ENCODE results near the gene PLEKHG3.

Gene PLEKHG3

DNA sequence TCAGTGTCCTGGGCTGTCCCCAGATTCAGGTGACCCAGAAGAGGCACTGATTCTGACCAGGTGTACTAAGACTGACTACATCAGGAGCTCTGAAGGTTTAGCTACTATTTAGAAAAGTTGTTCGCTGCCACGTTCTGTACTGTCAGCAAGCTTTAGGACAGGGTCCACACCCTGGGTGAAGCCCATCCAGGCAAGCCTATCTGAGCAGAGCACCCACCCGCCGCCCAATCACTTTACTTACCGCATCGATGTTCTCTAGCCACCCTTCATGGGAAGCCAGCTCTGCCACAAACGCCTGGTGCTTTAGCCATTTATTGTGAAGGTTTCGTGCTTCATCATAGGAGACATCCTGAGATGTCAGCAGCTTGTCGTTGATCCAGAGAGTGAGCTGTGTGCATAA is 79.8 kb downstream of the PLEKHG3 start:
- no peak for DNase-seq (ENCODE audit: low read depth, low spot score)

DNA sequence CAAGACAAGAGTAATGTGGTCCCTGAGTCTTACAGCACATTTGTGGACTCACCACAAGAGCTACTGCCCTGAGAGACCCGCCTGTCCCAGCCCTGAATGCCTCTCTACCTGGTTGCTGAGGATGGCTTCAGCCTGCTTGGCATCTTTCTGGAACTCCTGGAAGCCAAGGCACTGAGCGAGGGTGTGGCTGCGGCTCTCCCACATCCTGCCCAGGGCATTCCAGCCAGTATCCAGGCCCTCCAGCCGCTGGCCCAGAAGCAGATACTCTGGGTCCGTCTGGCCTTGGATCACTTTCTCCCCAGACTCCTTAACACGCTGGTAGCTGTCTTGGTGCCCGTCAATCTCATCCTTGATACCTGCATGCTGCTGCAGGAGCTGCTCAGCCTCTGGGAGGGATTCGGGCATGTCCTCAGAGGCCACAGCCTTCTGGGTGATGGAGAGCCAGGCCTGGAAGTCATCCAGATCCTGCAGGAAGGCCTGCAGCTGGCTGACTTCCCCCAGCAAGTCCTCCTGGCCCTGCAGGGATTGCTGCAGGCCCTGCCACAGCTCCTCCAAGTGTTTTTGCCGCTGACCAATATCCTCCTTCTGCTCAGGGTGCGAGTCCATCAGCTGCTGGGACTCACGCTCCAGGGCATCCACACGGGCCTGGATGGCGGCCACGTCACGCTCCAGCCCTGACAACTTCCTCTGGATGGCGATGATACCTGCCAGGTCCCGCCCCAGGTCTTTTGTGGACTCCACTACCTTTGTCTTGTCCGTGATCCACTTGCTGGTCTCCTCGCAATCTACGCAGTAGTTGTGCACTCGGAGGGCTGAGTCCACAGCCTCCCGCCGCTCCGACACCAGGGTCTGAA is 82.3 kb downstream of the PLEKHG3 start:
- no peak for DNase-seq (ENCODE audit: low read depth, low spot score)

DNA sequence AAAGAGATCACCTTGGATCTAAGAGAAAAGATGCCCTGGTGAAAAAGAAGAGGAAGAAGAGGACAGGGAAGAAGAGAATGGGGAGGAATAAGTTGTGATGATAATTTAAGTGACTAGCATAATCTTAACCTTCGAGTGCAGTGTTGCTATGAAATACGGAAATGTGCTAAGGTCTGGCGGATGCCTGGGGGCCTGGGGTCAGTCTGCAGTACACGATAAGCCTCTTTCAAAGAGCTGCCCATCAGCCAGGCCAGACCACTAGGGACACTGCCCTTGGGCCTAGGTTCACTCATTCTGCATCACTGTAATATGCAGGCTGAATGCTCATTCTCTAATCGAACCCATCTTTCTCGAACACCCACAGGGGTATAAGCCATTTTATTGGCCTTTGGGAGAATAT is 83.4 kb downstream of the PLEKHG3 start:
- no peak for DNase-seq (ENCODE audit: low read depth, low spot score)

DNA sequence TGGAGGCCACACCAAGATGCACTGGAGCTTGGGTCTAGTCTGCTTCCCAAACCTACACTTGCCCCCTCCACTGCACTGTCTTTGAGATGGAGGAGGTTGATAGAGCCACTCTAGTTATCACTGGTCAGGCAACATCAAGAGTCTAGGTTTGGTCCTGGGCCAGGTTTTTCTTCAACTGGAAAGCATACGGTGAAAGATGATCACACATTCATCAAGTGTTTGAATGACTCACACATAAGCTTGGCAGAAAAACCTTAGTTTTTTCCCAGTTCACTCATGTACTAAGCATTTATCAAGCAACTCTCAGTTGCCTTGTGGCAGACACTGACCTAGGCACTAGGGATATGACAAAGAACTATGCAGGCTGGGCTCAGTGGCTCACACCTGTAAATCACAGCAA is 84.5 kb downstream of the PLEKHG3 start:
- DNase-seq (ENCODE audit: low read depth, low spot score), result no peak

DNA sequence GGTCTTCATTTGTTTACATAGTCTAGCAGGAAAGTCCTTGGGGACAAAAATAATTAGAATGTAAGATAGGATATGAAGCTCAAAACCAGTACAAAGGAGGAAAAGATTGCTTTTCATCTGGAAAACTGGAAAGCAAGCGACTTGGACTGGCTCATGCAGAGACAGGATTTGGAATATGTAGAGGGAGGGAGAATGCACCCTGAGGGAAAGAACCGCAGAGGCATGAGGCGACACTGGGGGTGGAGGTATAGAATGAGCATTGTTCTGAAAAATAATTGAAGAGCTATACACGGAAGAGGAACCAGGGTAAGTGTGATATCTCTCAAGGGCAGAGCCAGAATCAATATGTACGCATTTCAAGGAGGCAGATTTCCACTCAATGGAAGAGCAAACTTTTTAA is 85.5 kb downstream of the PLEKHG3 start:
- DNase-seq (ENCODE audit: low read depth, low spot score), result no peak

DNA sequence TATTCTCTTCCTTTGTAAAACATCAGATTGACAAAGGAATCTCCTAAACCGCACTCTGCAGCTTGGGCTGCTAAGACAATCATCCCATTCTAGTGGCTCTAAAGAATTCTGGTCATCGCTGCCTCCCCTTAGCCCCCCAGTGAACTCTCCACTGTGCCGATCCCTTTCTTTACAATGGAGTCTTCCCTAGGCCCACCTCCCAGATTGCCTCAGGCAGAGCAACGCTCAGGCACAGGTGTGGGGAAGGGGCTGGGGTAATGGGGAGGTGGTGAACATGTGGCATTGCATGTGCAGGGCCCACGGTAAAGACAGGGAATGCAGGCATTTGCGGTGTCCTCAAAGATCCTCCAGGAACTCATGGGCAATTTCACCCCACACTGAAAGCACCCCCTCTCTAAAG is 86.3 kb downstream of the PLEKHG3 start:
- peak; percentile 44 for DNase-seq (ENCODE audit: low read depth, low spot score)

DNA sequence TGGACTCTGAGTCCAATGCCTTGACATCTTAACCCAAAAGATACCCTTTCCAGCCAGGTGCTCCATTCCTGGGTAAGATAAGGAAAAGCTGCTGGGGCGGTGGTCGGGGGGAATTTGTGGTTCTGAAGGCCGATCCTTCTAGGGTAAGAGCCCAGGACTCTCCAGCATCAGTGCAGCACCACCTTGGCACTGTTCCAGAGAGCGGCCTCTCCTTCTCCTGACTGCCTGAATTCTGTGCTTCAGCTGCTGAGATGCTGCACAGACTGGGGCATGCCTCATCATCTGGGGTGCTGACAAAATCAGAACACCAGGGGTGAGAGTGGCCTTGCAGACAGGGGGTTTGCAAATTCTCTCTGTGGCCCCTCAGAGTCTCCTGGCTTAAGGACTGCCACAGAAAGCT is 88.0 kb downstream of the PLEKHG3 start:
- DNase-seq (ENCODE audit: low read depth, low spot score), result no peak

DNA sequence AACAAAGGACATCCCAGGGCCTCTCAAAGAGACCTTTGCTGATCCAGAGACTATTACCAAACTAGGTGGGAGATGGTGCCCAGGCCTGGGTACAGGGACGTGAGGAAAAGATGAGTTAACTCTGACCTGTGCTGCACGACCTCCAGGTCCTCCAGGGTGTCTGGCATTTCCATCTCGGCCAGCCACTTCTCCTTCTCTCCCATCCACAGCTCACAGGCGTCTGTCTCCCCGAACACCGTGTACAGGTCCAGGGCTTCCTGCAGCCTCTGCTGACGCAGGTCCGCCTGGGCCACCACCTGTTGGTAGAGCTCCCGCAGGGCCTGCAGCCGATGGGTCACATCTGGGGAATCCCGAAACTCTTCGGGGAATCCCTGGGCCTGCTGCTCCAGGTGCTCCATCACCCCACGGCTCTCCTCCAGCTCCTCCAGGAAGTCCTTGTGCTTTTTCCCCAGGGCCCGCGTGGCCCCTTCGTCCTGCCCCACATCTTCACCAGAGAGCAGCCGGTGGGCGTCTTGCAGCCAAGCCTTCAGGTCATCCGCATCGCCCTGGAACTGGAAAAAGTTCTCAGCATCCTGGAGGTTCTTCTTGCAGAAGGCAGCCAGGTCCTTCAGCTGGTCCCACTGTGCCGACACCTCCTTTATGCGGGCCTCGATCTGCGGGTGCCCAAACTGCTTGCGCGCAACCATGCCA is 88.8 kb downstream of the PLEKHG3 start:
- DNase-seq (ENCODE audit: low read depth, low spot score), result no peak

DNA sequence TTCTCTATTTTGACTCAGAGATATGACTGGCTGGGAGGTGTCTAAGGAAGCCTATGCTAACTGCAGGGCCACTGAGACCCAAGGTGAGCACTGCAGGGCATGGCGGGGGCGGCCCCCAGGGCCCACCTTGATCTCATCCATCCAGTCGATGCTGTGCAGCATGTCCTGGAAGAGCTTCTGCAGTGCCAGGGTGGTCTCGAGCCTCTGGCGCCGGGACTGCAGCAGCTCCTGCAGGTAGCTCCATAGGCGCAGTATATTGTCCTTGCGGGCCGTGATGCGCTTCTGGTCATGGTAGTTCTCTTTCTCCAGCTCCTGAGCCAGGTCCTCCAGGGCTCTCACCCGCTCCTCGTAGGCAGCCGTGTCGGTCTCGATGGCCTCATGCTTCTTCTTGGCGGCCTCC is 91.0 kb downstream of the PLEKHG3 start:
- DNase-seq (ENCODE audit: low read depth, low spot score), result no peak

DNA sequence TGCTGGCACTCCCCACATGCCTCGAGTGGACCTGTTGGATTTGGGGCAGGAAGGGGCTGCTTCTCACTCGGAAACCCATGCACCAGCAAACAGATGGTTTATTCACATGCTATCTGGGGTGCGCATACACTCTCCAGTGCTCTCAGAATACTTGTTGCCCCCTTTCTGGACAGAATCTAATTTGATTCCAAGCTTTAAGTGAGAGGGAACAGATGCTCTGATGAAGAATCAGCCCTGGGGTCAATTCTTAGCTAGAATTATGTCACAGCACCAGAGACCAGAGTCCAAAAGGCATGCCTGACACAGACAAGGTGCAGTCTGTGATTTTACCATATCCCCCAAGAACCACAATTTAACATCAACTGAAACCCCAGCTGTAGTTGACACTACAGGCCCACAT is 91.7 kb downstream of the PLEKHG3 start:
- no peak for DNase-seq (ENCODE audit: low read depth, low spot score)

DNA sequence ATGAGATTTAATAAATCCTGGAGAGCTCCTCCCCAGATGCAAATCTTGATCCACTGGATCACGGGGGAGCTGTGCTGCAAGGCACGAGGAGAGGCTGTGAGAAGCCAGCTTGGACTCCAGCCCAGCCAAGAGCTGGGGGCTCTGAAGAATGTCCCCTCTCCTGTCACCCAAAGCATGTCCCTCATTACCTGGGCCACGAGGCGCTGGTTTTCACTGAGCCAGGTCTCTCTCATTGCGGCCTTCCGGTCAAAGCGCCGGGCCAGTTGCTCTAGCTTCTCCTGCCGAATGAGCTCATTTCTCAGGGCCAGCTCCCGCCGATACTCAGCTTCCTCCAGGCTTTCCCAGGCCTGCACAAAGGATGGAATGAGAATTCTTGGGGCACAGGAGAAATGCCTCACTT is 92.1 kb downstream of the PLEKHG3 start:
- no peak for DNase-seq (ENCODE audit: low read depth, low spot score)

DNA sequence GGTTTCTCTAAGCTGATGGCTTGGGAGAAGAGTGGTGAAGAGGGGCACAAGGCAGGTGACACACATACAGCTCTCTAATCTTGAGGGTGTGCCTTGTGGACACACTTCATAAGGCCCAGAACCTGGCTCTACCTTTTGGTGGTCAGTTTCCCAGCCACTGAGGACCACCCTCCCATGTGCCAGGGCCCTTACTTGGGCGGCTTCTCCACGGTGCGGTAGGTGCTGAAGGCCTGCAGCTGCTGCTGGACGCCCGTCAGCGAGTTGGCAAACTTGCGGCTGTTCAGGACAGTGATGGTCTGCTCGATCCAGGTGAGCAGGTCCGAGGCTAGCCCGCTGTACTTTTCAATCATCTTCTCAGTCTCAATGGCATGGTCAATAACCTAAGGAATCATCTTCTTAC is 95.3 kb downstream of the PLEKHG3 start:
- DNase-seq (ENCODE audit: low read depth, low spot score), result no peak

All from ELF-1 (cell line).